ENCODE data around the gene APEX1. TPM values are rescaled to one million over a fixed set of nuclear protein-coding genes. Genes with fewer than 3 reads are reported as not detected.

Gene APEX1
- polyA plus RNA-seq, 1 of the 3 experiments (the other 2 are of a cell fraction) = 279 TPM

DNA sequence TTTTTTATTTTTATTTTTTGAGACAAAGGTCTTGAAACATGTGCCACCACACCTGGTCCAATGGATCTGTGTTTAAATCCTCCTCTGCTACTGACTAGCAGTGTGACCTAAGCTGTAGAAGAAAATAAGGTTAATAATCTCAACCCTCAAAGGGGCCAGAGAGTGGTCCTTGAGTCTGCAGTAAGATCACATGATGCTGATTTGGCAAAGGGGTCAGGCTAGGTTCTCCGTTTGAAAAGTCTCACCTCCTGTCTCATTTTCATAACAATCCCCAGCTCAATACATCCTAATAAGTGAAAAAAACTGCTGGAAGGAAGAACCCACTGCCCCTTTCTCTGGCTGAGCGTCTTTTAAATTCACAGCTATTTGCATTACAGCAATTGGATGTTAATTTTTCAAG lies 33.8 kb upstream of the APEX1 start (continued):
- TF ChIP-seq, protein P1, sequence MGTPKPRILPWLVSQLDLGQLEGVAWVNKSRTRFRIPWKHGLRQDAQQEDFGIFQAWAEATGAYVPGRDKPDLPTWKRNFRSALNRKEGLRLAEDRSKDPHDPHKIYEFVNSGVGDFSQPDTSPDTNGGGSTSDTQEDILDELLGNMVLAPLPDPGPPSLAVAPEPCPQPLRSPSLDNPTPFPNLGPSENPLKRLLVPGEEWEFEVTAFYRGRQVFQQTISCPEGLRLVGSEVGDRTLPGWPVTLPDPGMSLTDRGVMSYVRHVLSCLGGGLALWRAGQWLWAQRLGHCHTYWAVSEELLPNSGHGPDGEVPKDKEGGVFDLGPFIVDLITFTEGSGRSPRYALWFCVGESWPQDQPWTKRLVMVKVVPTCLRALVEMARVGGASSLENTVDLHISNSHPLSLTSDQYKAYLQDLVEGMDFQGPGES (IDR thresholded peaks at IDR 0.05; ENCODE audit: low read depth, low read length) = no peak
- TF ChIP-seq POLR2AphosphoS5 (IDR thresholded peaks at IDR 0.05; ENCODE audit: low read depth, low read length) = no peak
- no peak for TF ChIP-seq USF2 (IDR thresholded peaks at IDR 0.05; ENCODE audit: borderline replicate concordance, low read depth, low read length)
- TF ChIP-seq CHD2 (IDR thresholded peaks at IDR 0.05; ENCODE audit: low read length, partially characterized antibody) = no peak
- no peak for TF ChIP-seq RAD21 (IDR thresholded peaks at IDR 0.05; ENCODE audit: low read length)

- no peaks in the 10 kb centered on the region for H3K79me2 ChIP-seq (ENCODE audit: insufficient read depth)
- no peak overlapping the region for H3K27ac ChIP-seq (ENCODE audit: low read depth in 2 of 2, low read length in 1 of 2)
- no peaks in the 10 kb centered on the region for H4K20me1 ChIP-seq (ENCODE audit: insufficient read depth)
- no peaks in the 10 kb centered on the region for H3K4me1 ChIP-seq (ENCODE audit: control insufficient read depth in 1 of 2, insufficient read depth in 2 of 2, low read depth in 1 of 2, low read length in 1 of 2)
- no peaks in the 10 kb centered on the region for H3F3A ChIP-seq (replicated peaks; ENCODE audit: insufficient read depth)
- no peaks in the 10 kb centered on the region for H3K9me3 ChIP-seq
- no peak overlapping the region for H2AFZ ChIP-seq (ENCODE audit: low read depth)
- no peak for DNase-seq
- H3K27me3 ChIP-seq (ENCODE audit: insufficient read depth) = no peaks in the 10 kb centered on the region; the same call in 1 of the 2 replicates
- TF ChIP-seq EP300 (IDR thresholded peaks at IDR 0.05; ENCODE audit: borderline replicate concordance in 1 of 2, low read depth in 1 of 2, low read length in 1 of 2) (no peak), USF2 (IDR thresholded peaks at IDR 0.05; ENCODE audit: borderline replicate concordance, low read depth, low read length) (no peak)
- H3K9ac ChIP-seq = no peak overlapping the region
- no peak overlapping the region for H3K4me2 ChIP-seq
- 35% methylated on average over 2 of the region's 2 CpGs for WGBS (ENCODE audit: low lambda C conversion rate)
- no peaks in the 10 kb centered on the region for H3K9me2 ChIP-seq
- no peaks in the 10 kb centered on the region for H3K36me3 ChIP-seq (replicated peaks in 1 of 2; ENCODE audit: control insufficient read depth in 1 of 2, insufficient read depth in 2 of 2, low read length in 1 of 2)
- no peak overlapping the region for H3K4me3 ChIP-seq (ENCODE audit: low read depth in 2 of 2, low read length in 1 of 2)
- POLR2A ChIA-PET = interaction anchor here (1.2 kb wide), 1 partner anchor 9 kb away, joined by 4 read pairs; the partner anchor contains the start of gene TEP1
- CTCF ChIA-PET = interaction anchor here (1.3 kb wide), 1 partner anchor 95 kb away, joined by 3 read pairs; no protein-coding TSS in a partner anchor
These were observed 32.1 kb upstream of the APEX1 start for GRCh38 chr14:20422886-20423285.

- Histone ChIP-seq H3K9me3 (no peaks in the 10 kb centered on the region), H3F3A (replicated peaks; ENCODE audit: insufficient read depth) (no peaks in the 10 kb centered on the region), H3K4me3 (ENCODE audit: low read depth in 2 of 2, low read length in 1 of 2) (no peak overlapping the region), H3K36me3 (replicated peaks in 1 of 2; ENCODE audit: control insufficient read depth in 1 of 2, insufficient read depth in 2 of 2, low read length in 1 of 2) (no peaks in the 10 kb centered on the region), H3K4me2 (no peak overlapping the region), H2AFZ (ENCODE audit: low read depth) (0 out of 2 replicates have a peak overlapping the region, but pooled peaks have one; percentile 48), H3K27me3 (ENCODE audit: insufficient read depth) (no peaks in the 10 kb centered on the region; the same call in 1 of the 2 replicates), H3K27ac (ENCODE audit: low read depth in 2 of 2, low read length in 1 of 2) (no peak overlapping the region), H3K79me2 (ENCODE audit: insufficient read depth) (no peaks in the 10 kb centered on the region), H3K9me2 (no peaks in the 10 kb centered on the region), H4K20me1 (ENCODE audit: insufficient read depth) (no peaks in the 10 kb centered on the region), H3K9ac (no peak overlapping the region), H3K4me1 (ENCODE audit: control insufficient read depth in 1 of 2, insufficient read depth in 2 of 2, low read depth in 1 of 2, low read length in 1 of 2) (peaks cover 0 to 5% of the 10 kb centered on the region in 2 experiments; a peak in 1 of 4 replicates)
- CTCF ChIA-PET = interaction anchor here (3.3 kb wide), 1 partner anchor 10 kb away, joined by 19 read pairs; the partner anchor contains the start of gene TEP1
- 10% methylated on average over 2 of the region's 2 CpGs for WGBS (ENCODE audit: low lambda C conversion rate)
- TF ChIP-seq SIN3A (IDR thresholded peaks at IDR 0.05; ENCODE audit: borderline replicate concordance, low read depth, low read length) (no peak), POLR2AphosphoS5 (IDR thresholded peaks at IDR 0.05; ENCODE audit: low read depth, low read length) (no peak), EP300 (IDR thresholded peaks at IDR 0.05; ENCODE audit: borderline replicate concordance in 1 of 2, low read depth in 1 of 2, low read length in 1 of 2) (no peak), RCOR1 (IDR thresholded peaks at IDR 0.05; ENCODE audit: low read length) (no peak)
- TF ChIP-seq, protein P1 (IDR thresholded peaks at IDR 0.05; ENCODE audit: low read depth, low read length) = no peak
- TF ChIP-seq, protein P2, sequence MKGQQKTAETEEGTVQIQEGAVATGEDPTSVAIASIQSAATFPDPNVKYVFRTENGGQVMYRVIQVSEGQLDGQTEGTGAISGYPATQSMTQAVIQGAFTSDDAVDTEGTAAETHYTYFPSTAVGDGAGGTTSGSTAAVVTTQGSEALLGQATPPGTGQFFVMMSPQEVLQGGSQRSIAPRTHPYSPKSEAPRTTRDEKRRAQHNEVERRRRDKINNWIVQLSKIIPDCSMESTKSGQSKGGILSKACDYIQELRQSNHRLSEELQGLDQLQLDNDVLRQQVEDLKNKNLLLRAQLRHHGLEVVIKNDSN (IDR thresholded peaks at IDR 0.05; ENCODE audit: borderline replicate concordance, low read depth) = no peak
- DNase-seq = no peak
- POLR2A ChIA-PET = no interaction called here
These were observed 30.2 kb upstream of the APEX1 start for GRCh38 chr14:20424851-20425250.

Data from SK-N-SH (cell line).